Prostate gland (tissue), 2 donors: ENCODE measurements around the gene TEX261.

Experiments
- CTCF ChIP-seq, 4 experiments: fragments of 200-600 bp in 2 of 4; fragments of 450-650 bp in 2 of 4; sonication (generic) in 2 of 4; IDR thresholded peaks; 1 replicate in 3 of 4; 2 replicates in 1 of 4; pipeline ENCODE4 v1.5.1; 2016 to 2019; ENCODE audit warnings: antibody characterized with exemption in 4 of 4, mild to moderate bottlenecking in 2 of 4, moderate library complexity in 2 of 4
- POLR2A ChIP-seq: fragments of 450-650 bp; IDR thresholded peaks from one replicate; pipeline ENCODE4 v1.6.1; 2016; ENCODE audit warnings: antibody characterized with exemption, mild to moderate bottlenecking

GRCh38 chr2:70991742-70992141 is 2.9 kb downstream of the TEX261 start:
- TF ChIP-seq POLR2A: no peak
- no peak for TF ChIP-seq CTCF (IDR thresholded peaks at IDR 0.05)
